HG02973 (cell line): ENCODE measurements around the gene MOB2.
"Not testable (repeated sequence)": the region's sequence is repeated elsewhere in the genome, so short reads cannot be mapped to it uniquely, and the experiment has no call there.

Source experiments
- ATAC-seq: cut with Tn5 transposase; IDR thresholded peaks from one replicate; pipeline ENCODE4 v1.9.1; 2021; ENCODE audit warnings: moderate library complexity; ENCODE audit not compliant: unreplicated experiment

MOB2 gene

GRCh38 chr11:1519028-1520010 lies 32.7 kb upstream of the MOB2 start:
- ATAC-seq = no peak

GRCh38 chr11:1518301-1518700 lies 31.7 kb upstream of the MOB2 start:
- ATAC-seq = no peak

GRCh38 chr11:1517117-1518005 lies 30.8 kb upstream of the MOB2 start:
- ATAC-seq = no peak

- ATAC-seq = no peak
These were observed 29.9 kb upstream of the MOB2 start for GRCh38 chr11:1516273-1517067.

- no peak for ATAC-seq
These were observed 28.8 kb upstream of the MOB2 start for GRCh38 chr11:1515082-1516060.

- no peak for ATAC-seq
These were observed 27.9 kb upstream of the MOB2 start for GRCh38 chr11:1514336-1515061.

GRCh38 chr11:1513326-1514296 lies 27.0 kb upstream of the MOB2 start:
- no peak for ATAC-seq

- not testable (repeated sequence) for ATAC-seq
These were observed 26.1 kb upstream of the MOB2 start for GRCh38 chr11:1512531-1513258.

- no peak for ATAC-seq
These were observed 25.4 kb upstream of the MOB2 start for GRCh38 chr11:1511937-1512496.

- no peak for ATAC-seq
These were observed 24.3 kb upstream of the MOB2 start for GRCh38 chr11:1510928-1511327.

- not testable (repeated sequence) for ATAC-seq
These were observed 23.8 kb upstream of the MOB2 start for GRCh38 chr11:1510351-1510750.

GRCh38 chr11:1509626-1510255 lies 23.2 kb upstream of the MOB2 start:
- no peak for ATAC-seq

GRCh38 chr11:1508986-1509385 lies 22.4 kb upstream of the MOB2 start:
- no peak for ATAC-seq

- no peak for ATAC-seq
These were observed 21.9 kb upstream of the MOB2 start for GRCh38 chr11:1508491-1508891.

GRCh38 chr11:1507381-1508140 lies 21.0 kb upstream of the MOB2 start:
- ATAC-seq = no peak

GRCh38 chr11:1506981-1507380 lies 20.4 kb upstream of the MOB2 start:
- no peak for ATAC-seq
